LHCN-M2 (cell line): ENCODE measurements around the gene CIDEA. TPM values are rescaled to one million over a fixed set of nuclear protein-coding genes. Genes with fewer than 3 reads are reported as not detected.
A peak's percentile ranks its signal among the peaks of the same experiment; 100 is the strongest.
"Not testable (repeated sequence)": the region's sequence is repeated elsewhere in the genome, so short reads cannot be mapped to it uniquely, and the experiment has no call there.

Experiments
- DNase-seq: peaks from one replicate; pipeline ENCODE4 v3.0.0-alpha.2; 2012; ENCODE audit warnings: low read depth
- polyA plus RNA-seq: library from polyadenylated mRNA; unstranded; fragments of >200 nt; gene quantifications from one replicate; pipeline ENCODE4 v1.2.1, GENCODE V29; 2012; ENCODE audit warnings: missing spikeins
- total RNA-seq: library from RNA; depleted of rRNA; stranded (reverse); fragments of >200 nt; gene quantifications from 2 replicates; pipeline ENCODE4 v1.2.3, GENCODE V29; 2014; rRNA removed

The CIDEA gene
- total RNA-seq: not detected in 2 replicates
- polyA plus RNA-seq: not detected

- no peak for DNase-seq
Measured at GRCh38 chr18:12254136-12254819, at the start of gene CIDEA. TSS of gene CIDEA (plus strand) at chr18:12254361. CDS start at chr18:12254384, 23 bp downstream.

DNA sequence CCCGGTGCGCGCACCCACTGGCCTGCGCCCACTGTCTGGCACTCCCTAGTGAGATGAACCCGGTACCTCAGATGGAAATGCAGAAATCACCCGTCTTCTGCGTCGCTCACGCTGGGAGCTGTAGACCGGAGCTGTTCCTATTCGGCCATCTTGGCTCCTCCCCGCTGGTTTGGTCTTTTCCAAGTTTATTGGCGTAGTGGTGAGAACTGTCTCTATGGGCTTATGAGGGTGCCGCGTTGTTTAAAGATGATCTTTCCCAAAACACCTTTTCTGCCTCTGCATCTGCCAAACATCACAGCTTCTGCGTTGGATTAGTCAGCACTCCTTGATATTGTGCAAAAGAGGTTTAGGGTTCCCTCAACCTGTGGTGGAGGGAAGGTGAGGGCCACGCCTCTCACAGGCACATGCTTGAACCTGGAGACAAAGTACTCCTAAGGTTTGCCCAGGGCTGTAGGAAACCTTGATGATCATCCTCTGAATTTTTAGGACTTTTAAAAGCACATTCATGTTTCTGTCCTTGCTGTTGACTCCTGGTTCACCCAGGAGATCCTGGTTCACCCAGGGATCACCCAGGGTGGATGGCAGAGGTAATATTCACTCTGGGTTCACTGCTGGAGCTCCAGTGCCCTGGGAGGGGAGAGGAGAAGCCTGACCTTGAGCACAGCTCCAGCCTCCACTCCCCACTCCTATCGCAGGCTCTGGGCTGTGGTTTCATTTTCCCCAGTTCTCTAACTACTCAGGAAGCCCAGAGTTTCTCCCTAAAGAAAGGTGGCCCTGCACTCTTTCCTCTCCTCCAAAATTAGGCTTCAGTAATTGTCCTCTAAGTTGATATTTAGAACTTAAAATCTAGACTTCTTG lies 45.6 kb upstream of the CIDEA start:
- DNase-seq: not testable (repeated sequence)

GRCh38 chr18:12212308-12212707 lies 41.9 kb upstream of the CIDEA start:
- not testable (repeated sequence) for DNase-seq

DNA sequence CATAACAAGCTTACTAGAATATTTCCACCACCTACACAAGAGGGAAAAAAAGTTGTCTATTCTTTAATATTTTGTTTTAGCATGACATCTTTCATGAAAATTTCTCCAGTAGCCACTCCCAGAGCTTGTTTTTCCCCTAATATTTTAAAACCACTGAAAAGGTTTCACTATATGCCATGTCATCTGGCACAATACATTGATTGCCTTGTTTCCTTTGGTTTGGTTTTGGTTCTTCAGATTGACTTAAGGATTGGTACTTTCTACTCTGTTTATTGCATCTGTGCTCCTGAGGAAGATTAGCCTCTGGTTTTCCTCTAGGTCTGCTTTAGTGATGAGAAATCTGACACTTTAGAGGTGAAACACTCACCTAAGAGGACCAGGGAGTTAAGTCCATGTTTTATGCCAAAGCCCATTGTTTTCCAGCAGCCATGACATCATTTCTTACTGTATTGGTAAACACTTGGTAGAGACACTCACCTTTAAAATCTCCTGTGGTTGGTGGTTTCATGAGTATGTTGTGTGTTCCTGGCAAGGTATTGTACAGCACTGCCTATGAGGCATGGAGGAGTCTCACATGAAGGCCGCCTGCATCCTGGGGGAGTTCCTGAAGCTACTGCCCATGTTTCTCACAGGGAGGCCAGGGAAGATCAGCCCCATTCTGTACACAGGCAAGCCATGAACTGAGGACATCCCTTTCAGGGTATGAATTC lies 39.7 kb upstream of the CIDEA start:
- DNase-seq: not testable (repeated sequence)

DNA sequence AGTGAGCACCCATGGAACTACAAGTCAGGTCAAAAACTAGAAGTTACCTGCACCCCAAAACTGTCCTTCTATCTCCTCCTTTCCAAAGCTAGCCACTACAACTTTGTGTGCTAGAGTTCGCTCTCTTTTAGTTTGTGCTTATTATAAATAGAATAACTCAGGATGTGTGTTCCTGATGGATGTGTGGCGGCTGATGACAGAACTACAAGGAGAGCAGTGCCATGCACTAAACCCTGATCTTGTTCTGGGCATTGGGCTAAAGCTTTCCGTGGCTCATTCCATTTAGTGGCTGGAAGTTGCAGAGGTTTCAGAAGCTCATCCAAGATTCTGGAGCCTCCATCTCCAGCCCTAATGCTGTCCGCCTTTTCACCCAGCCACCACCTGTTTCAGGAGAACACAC lies 37.7 kb upstream of the CIDEA start:
- DNase-seq: not testable (repeated sequence)

DNA sequence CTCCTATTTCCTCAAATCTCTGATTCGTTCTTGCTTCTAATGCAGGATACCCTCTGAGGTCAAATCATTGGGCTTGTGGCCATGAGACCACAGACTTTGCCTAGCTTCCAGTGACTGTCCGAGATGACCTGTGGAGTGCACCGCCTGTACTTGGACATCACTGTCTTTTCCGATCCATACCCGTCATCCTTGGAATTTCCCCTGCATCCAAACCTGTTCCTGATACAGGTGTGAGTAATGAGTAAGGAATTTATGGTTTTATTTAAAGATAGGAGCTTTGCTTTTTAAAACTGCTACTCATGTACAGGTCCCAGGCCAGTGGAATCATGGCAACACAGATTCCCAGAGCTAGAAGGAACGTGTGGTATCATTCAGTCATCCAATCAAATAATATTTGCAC lies 35.6 kb upstream of the CIDEA start:
- DNase-seq: not testable (repeated sequence)

DNA sequence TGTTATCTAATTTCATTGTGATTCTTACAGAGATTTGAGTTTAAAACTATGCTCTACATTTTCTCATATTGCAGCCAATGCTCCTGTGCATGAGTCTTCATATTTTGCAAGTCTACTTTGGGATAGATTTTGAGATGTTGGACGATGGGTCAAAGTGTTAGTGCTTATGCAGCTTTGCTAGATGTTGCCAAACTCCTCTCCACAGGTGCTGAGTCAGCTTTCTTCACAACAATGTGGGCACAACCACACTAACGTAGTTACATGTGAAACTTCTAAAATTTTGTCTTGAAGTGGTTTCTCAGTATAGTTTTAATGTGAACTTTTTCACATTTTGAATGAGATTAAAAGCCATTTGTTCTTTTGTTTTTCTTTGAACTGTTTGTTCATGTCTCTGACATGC lies 32.1 kb upstream of the CIDEA start:
- not testable (repeated sequence) for DNase-seq

GRCh38 chr18:12223326-12223725 lies 30.8 kb upstream of the CIDEA start:
- DNase-seq: not testable (repeated sequence)

- not testable (repeated sequence) for DNase-seq
Measured at GRCh38 chr18:12226807-12227206, 27.4 kb upstream of the CIDEA start.

DNA sequence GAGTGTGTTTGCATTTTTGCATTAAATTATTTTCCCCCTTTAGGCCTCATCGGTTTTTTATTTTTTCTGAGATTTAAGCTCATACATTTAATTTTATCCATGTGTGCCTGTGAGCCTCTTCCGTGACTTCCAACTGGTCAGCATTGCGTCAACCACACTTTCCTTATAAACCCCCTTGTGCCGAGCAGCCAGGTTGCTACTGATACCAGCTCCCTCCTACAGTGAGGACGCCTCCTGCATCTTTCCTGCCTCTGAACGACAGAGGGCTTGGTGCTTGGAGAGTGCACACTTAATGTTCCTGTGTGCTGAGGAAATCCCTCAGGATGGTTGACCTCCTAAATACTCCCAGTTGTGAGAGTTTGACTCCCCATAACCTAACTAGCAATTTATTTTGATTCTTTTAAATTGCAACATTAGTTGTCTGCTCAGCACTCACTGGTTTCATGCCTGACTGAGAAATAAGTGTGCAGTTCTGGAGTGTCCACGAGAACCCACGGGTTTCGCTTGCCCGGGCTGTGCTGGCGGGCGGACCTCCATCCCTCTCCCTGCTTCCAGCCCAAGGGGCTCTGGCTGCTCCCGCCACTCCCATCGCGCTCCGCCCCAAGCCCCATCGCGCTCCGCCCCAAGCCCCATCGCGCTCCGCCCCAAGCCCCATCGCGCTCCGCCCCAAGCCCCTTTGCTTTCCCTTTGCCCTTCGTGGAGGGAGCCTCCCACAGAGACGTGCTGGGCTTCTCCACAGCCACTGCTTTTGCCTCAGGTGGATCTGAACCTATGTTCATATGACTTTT lies 26.6 kb upstream of the CIDEA start:
- DNase-seq: not testable (repeated sequence)

- not testable (repeated sequence) for DNase-seq
Measured at GRCh38 chr18:12228308-12228707, 25.9 kb upstream of the CIDEA start.

- not testable (repeated sequence) for DNase-seq
Measured at GRCh38 chr18:12230561-12230960, 23.6 kb upstream of the CIDEA start.

- DNase-seq: no peak
Measured at GRCh38 chr18:12231040-12231882, 22.9 kb upstream of the CIDEA start.

GRCh38 chr18:12231986-12232385 lies 22.2 kb upstream of the CIDEA start:
- no peak for DNase-seq

GRCh38 chr18:12233378-12233777 lies 20.8 kb upstream of the CIDEA start:
- no peak for DNase-seq

GRCh38 chr18:12234451-12235190 lies 19.5 kb upstream of the CIDEA start:
- DNase-seq: no peak

GRCh38 chr18:12236141-12236540 lies 18.0 kb upstream of the CIDEA start:
- no peak for DNase-seq

DNA sequence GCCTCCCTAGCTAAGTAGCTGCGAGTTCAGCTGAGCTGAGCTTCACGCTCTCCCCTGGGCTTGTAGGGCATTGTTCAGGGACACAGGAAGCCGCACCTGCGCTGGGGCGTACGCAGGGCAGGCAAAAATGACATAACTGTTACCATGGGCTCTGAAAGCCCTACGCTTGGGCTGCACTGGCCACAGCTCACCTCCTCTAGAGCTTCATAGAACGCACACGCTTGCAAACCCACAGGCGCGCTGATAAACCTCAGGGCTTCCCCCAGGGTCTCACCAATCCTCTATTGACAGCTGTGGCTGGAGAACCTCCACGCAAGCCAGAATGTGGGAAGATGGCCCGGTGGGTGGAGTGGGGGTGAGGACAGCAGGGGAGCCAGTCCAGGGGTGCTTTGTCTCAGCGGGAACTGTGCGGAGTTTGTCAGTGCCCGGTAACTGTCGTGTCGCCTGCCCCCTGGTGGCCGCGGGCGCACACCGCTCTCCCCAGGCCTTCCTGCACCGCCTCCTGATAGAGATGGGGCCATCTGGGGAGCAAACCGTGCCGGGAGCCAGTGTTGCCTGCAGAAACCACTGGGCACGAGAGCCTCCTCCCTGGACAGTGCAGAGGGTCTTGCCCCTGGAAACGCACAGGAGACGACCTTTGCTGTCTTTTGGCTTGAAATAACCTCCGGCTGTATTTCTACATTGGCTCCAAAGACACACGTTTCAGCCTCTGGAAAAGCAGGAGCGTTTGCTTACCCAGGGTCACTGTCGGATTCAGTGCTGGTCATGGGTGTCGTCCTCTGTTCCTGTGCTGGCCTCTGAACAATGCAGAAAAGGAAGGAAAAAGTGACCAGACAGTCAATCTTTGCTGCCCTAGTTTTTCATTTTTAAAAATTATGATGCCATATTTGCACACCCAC lies 17.0 kb upstream of the CIDEA start:
- peak; percentile 34 for DNase-seq
